ENCODE measurements around the gene XIRP2.

Gene XIRP2

DNA sequence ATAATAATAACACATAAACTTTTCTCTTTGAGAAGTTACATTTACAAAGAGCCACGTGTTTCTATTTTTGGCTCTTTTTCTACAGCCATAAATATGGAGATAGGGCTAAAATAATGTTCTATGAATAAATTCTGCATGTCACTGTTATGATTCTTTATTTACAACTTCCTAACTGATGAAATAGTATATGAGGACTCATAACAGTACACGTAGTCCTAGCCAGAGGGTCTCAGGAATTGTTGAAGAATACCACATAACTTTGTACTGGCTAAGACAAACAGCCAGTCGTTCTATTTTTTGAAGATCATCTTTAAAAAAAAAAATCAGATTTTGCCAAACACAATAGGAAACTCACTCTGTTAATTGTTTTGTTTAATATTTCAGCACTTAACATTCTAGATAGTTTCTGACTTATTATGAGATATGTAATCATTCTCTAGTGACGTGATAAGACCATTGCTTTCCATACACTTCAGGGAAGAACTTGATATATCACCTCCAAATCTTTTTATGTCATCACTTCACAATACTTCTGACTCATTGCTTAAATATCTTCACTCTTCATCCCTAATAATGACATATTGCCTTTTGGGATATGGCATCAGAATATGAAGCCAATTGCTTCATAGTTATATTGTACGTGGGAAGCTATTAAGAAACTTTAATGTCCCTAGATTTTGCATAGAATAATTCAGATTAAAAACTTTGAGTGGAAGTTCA, 256.1 kb downstream of the XIRP2 start:
- H3K4me1 ChIP-seq, result no peaks in the 10 kb centered on the region
- no peak overlapping the region for H3K9ac ChIP-seq
- no peak overlapping the region for H3K4me2 ChIP-seq (ENCODE audit: low read length)
- H2AFZ ChIP-seq, result no peak overlapping the region
- no peaks in the 10 kb centered on the region for H3K36me3 ChIP-seq (ENCODE audit: control insufficient read depth, insufficient read depth, low read length)
- H3K79me2 ChIP-seq, result no peaks in the 10 kb centered on the region
- no peaks in the 10 kb centered on the region for H3K9me3 ChIP-seq (ENCODE audit: control insufficient read depth, low read length)
- H3K27me3 ChIP-seq (ENCODE audit: control insufficient read depth, insufficient read depth, low read length), result no peaks in the 10 kb centered on the region
- no peak overlapping the region for H3K4me3 ChIP-seq (ENCODE audit: low read depth, low read length)
- H3K27ac ChIP-seq, result no peak overlapping the region
- TF ChIP-seq, protein P1, sequence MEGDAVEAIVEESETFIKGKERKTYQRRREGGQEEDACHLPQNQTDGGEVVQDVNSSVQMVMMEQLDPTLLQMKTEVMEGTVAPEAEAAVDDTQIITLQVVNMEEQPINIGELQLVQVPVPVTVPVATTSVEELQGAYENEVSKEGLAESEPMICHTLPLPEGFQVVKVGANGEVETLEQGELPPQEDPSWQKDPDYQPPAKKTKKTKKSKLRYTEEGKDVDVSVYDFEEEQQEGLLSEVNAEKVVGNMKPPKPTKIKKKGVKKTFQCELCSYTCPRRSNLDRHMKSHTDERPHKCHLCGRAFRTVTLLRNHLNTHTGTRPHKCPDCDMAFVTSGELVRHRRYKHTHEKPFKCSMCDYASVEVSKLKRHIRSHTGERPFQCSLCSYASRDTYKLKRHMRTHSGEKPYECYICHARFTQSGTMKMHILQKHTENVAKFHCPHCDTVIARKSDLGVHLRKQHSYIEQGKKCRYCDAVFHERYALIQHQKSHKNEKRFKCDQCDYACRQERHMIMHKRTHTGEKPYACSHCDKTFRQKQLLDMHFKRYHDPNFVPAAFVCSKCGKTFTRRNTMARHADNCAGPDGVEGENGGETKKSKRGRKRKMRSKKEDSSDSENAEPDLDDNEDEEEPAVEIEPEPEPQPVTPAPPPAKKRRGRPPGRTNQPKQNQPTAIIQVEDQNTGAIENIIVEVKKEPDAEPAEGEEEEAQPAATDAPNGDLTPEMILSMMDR (IDR thresholded peaks at IDR 0.05), result no peak

DNA sequence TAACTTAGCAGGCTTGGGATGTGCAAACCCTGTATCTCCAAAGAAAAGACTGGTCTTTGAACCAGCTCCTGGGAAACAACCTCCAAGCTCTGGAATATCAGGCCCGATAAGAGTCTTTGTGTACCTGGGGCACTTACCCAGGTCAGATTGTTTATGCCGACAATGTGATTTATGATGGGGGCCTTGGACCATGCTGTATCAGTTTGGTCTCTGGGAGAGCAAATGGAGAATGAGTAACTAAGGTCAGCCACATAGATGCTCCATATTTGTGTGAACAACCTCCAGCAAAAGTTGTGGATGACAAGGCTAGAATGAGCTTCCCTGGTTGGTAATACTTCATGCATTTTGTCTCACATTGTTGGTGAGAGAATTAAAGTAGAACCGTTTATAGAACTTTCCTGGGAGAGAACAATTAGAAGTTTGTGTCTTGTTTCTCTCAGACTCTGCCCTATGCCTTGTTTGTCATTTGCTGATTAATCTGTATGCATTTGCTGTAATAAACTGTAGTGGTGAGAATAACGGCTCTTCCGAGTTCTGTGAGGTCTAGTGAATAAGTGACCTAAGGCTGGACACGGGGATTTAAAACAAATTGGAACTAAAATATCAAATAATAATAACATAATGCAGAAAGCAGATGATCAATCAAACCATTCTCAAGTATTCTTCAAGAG, 259.1 kb downstream of the XIRP2 start:
- TF ChIP-seq, protein P1 (IDR thresholded peaks at IDR 0.05), result no peak
- no peak overlapping the region for H3K27ac ChIP-seq

DNA sequence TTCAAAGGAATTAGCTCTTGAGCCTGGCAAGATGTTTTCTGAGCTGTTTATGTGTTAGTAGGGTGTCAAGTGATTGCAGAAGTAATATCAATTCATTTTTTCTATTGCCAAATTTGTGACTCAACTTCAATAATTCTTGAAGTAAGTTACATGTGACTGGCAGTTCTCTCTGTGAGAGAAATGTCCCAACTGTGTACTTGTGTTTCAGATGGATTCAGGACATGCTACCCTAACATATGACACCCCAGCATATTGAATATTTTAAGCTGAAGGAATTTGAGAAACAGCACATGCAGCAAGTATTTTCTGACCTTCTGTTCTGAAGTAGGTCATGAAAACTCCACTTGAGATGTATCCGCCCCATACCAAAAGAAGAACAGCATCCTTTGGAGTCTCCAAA, 263.6 kb downstream of the XIRP2 start:
- Histone ChIP-seq H3K9me3 (ENCODE audit: control insufficient read depth, low read length) (no peaks in the 10 kb centered on the region), H3K4me2 (ENCODE audit: low read length) (no peak overlapping the region), H3K79me2 (no peaks in the 10 kb centered on the region), H3K36me3 (ENCODE audit: control insufficient read depth, insufficient read depth, low read length) (no peaks in the 10 kb centered on the region), H3K4me1 (no peaks in the 10 kb centered on the region), H3K27me3 (ENCODE audit: control insufficient read depth, insufficient read depth, low read length) (no peaks in the 10 kb centered on the region), H2AFZ (no peak overlapping the region), H3K9ac (no peak overlapping the region), H3K4me3 (ENCODE audit: low read depth, low read length) (no peak overlapping the region), H3K27ac (no peak overlapping the region)
- TF ChIP-seq, protein P1 (IDR thresholded peaks at IDR 0.05), result no peak

More for the DNA sequence above, 259.1 kb downstream of the XIRP2 start:
- H3K9me3 ChIP-seq (ENCODE audit: control insufficient read depth, low read length), result no peaks in the 10 kb centered on the region
- no peaks in the 10 kb centered on the region for H3K27me3 ChIP-seq (ENCODE audit: control insufficient read depth, insufficient read depth, low read length)
- no peak overlapping the region for H3K4me2 ChIP-seq (ENCODE audit: low read length)
- H3K4me1 ChIP-seq, result no peaks in the 10 kb centered on the region
- H3K4me3 ChIP-seq (ENCODE audit: low read depth, low read length), result no peak overlapping the region
- H3K9ac ChIP-seq, result no peak overlapping the region
- H3K79me2 ChIP-seq, result no peaks in the 10 kb centered on the region
- no peak overlapping the region for H2AFZ ChIP-seq
- no peaks in the 10 kb centered on the region for H3K36me3 ChIP-seq (ENCODE audit: control insufficient read depth, insufficient read depth, low read length)

DNA sequence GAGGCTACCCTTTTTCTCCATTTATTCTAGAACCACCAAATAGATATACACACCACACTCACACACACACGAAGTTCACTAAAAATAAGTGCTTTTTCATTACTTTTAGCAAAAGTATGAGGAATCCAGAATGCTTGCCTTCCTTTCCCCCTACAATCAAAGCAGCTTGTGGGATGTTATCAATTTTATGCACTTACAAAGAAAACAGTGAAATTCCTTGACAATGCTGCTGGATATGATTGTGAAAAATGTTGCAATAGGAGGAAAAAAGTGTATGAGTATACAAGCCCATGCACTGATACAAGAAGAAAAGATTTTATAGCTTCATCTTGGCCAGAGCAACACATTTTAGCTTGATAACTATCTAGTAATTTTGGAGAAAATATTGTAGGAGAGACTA, 269.2 kb downstream of the XIRP2 start:
- H3K4me2 ChIP-seq (ENCODE audit: low read length), result no peak overlapping the region
- TF ChIP-seq, protein P1 (IDR thresholded peaks at IDR 0.05), result no peak
- no peaks in the 10 kb centered on the region for H3K79me2 ChIP-seq
- no peaks in the 10 kb centered on the region for H3K4me1 ChIP-seq
- H3K36me3 ChIP-seq (ENCODE audit: control insufficient read depth, insufficient read depth, low read length), result no peaks in the 10 kb centered on the region
- no peak overlapping the region for H3K27ac ChIP-seq
- H3K9ac ChIP-seq, result no peak overlapping the region
- no peak overlapping the region for H2AFZ ChIP-seq
- H3K9me3 ChIP-seq (ENCODE audit: control insufficient read depth, low read length), result no peaks in the 10 kb centered on the region
- no peaks in the 10 kb centered on the region for H3K27me3 ChIP-seq (ENCODE audit: control insufficient read depth, insufficient read depth, low read length)
- no peak overlapping the region for H3K4me3 ChIP-seq (ENCODE audit: low read depth, low read length)
